ENCODE measurements around the gene FASTKD3. TPM values are rescaled to one million over a fixed set of nuclear protein-coding genes. Genes with fewer than 3 reads are reported as not detected.

The FASTKD3 gene
- total and polyA plus RNA-seq, 4 donors: 6.3 to 11.3 (median 9.5) TPM

DNA sequence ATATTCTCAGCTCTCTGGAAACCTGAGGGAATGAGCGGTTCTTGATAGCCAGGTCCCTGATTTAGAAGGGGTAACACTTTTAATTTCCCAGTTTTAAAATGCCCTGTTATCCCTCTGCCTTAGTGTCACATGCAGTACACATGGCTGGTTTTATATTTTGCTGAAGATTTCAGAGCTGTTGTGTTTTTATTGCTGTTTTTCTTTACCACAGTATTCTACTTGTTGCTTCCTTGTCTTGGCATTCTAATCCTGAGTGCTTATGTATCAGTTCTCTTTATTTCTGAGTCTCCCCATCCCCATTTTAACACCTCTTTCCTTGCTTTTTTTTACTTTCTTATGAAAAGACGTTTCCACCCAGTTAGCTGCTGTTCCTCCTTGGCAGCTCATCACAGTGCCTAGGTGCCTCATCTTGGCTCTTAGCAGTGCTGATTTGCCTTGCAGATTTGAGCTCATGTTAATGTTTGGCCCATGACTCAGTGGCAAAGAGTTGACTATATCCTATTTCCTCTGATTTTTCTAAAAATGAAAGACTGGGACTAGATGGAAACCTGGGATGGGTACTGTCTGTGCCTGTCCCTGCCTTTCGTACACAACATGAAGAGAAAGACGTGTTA is 3.8 kb upstream of the FASTKD3 start (continued):
- TF ChIP-seq, protein P1, sequence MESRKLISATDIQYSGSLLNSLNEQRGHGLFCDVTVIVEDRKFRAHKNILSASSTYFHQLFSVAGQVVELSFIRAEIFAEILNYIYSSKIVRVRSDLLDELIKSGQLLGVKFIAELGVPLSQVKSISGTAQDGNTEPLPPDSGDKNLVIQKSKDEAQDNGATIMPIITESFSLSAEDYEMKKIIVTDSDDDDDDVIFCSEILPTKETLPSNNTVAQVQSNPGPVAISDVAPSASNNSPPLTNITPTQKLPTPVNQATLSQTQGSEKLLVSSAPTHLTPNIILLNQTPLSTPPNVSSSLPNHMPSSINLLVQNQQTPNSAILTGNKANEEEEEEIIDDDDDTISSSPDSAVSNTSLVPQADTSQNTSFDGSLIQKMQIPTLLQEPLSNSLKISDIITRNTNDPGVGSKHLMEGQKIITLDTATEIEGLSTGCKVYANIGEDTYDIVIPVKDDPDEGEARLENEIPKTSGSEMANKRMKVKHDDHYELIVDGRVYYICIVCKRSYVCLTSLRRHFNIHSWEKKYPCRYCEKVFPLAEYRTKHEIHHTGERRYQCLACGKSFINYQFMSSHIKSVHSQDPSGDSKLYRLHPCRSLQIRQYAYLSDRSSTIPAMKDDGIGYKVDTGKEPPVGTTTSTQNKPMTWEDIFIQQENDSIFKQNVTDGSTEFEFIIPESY (IDR thresholded peaks at IDR 0.05): no peak
- TF ChIP-seq SP1 (IDR thresholded peaks at IDR 0.05) (no peak), ATF3 (IDR thresholded peaks at IDR 0.05) (no peak), FOXA1 (IDR thresholded peaks at IDR 0.05) (no peak), GABPA (IDR thresholded peaks at IDR 0.05 in 1 of 2, conservative IDR thresholded peaks at IDR 0.05 in 1 of 2) (no peak), HNF4A (conservative IDR thresholded peaks at IDR 0.05) (no peak), RXRA (IDR thresholded peaks at IDR 0.05) (no peak), NR2F2 (IDR thresholded peaks at IDR 0.05) (no peak), JUND (IDR thresholded peaks at IDR 0.05) (no peak)
- TF ChIP-seq, protein P2, sequence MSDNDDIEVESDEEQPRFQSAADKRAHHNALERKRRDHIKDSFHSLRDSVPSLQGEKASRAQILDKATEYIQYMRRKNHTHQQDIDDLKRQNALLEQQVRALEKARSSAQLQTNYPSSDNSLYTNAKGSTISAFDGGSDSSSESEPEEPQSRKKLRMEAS (IDR thresholded peaks at IDR 0.05): no peak

DNA sequence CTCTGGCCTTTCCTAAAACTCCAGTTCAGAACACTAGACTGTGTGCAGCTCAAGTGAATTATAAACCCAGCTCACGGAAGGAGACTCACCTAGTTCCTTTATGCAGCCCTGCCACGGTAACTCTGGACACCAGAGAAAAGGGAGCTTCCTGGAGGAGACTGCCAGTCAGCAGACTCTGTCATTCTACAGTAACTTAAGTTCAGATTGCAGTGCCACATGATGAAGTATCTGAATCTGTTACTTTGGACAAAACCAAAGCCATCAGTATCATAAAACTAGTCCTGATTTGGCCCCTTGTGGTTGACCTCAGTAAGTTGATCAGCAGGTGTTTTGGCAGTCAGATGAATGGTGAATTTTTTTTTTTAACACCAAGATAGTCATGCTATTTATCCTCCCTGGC is 2.8 kb upstream of the FASTKD3 start:
- peaks cover 1 to 37% (median 22%) of the 10 kb centered on the region in 4 donors for H3K4me1 ChIP-seq (ENCODE audit: control insufficient read depth in 4 of 4, insufficient read depth in 4 of 4, low read length in 3 of 4)
- WGBS: 74% methylated on average over 2 of the region's 2 CpGs

More for the DNA sequence above, 2.8 kb upstream of the FASTKD3 start:
- H3K27ac ChIP-seq (ENCODE audit: low read depth in 1 of 2, low read length in 2 of 2): no peak overlapping the region
- no peaks in the 10 kb centered on the region for H3K27me3 ChIP-seq (ENCODE audit: control insufficient read depth in 4 of 4, insufficient read depth in 4 of 4, low read length in 3 of 4)
- H3K4me3 ChIP-seq (ENCODE audit: low read depth in 1 of 3, low read length in 3 of 3): no peak overlapping the region
- TF ChIP-seq EGR1 (IDR thresholded peaks at IDR 0.05; ENCODE audit: low read depth in 2 of 2): no peak
- TF ChIP-seq, protein P2 (IDR thresholded peaks at IDR 0.05): no peak
- TF ChIP-seq JUND (IDR thresholded peaks at IDR 0.05): no peak
- TF ChIP-seq HNF4A (conservative IDR thresholded peaks at IDR 0.05): no peak
- no peak for TF ChIP-seq HNF4G (IDR thresholded peaks at IDR 0.05)
- TF ChIP-seq, protein P3, sequence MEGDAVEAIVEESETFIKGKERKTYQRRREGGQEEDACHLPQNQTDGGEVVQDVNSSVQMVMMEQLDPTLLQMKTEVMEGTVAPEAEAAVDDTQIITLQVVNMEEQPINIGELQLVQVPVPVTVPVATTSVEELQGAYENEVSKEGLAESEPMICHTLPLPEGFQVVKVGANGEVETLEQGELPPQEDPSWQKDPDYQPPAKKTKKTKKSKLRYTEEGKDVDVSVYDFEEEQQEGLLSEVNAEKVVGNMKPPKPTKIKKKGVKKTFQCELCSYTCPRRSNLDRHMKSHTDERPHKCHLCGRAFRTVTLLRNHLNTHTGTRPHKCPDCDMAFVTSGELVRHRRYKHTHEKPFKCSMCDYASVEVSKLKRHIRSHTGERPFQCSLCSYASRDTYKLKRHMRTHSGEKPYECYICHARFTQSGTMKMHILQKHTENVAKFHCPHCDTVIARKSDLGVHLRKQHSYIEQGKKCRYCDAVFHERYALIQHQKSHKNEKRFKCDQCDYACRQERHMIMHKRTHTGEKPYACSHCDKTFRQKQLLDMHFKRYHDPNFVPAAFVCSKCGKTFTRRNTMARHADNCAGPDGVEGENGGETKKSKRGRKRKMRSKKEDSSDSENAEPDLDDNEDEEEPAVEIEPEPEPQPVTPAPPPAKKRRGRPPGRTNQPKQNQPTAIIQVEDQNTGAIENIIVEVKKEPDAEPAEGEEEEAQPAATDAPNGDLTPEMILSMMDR (IDR thresholded peaks at IDR 0.05; ENCODE audit: low read depth, low read length, missing input control): no peak
- TF ChIP-seq NR2F2 (IDR thresholded peaks at IDR 0.05): no peak
- no peak for TF ChIP-seq RAD21 (IDR thresholded peaks at IDR 0.05)
- no peak for TF ChIP-seq GABPA (IDR thresholded peaks at IDR 0.05 in 1 of 2, conservative IDR thresholded peaks at IDR 0.05 in 1 of 2)
- TF ChIP-seq SP1 (IDR thresholded peaks at IDR 0.05): no peak
- TF ChIP-seq, protein P1 (IDR thresholded peaks at IDR 0.05): no peak
- TF ChIP-seq RXRA (IDR thresholded peaks at IDR 0.05): no peak
- TF ChIP-seq FOXA1 (IDR thresholded peaks at IDR 0.05): no peak
- TF ChIP-seq, protein P4, sequence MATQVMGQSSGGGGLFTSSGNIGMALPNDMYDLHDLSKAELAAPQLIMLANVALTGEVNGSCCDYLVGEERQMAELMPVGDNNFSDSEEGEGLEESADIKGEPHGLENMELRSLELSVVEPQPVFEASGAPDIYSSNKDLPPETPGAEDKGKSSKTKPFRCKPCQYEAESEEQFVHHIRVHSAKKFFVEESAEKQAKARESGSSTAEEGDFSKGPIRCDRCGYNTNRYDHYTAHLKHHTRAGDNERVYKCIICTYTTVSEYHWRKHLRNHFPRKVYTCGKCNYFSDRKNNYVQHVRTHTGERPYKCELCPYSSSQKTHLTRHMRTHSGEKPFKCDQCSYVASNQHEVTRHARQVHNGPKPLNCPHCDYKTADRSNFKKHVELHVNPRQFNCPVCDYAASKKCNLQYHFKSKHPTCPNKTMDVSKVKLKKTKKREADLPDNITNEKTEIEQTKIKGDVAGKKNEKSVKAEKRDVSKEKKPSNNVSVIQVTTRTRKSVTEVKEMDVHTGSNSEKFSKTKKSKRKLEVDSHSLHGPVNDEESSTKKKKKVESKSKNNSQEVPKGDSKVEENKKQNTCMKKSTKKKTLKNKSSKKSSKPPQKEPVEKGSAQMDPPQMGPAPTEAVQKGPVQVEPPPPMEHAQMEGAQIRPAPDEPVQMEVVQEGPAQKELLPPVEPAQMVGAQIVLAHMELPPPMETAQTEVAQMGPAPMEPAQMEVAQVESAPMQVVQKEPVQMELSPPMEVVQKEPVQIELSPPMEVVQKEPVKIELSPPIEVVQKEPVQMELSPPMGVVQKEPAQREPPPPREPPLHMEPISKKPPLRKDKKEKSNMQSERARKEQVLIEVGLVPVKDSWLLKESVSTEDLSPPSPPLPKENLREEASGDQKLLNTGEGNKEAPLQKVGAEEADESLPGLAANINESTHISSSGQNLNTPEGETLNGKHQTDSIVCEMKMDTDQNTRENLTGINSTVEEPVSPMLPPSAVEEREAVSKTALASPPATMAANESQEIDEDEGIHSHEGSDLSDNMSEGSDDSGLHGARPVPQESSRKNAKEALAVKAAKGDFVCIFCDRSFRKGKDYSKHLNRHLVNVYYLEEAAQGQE (IDR thresholded peaks at IDR 0.05): no peak
- TF ChIP-seq TAF1 (conservative IDR thresholded peaks at IDR 0.05): no peak
- no peak for TF ChIP-seq YY1 (IDR thresholded peaks at IDR 0.05)
- no peaks in the 10 kb centered on the region for H3K9me3 ChIP-seq (ENCODE audit: control insufficient read depth in 4 of 4, low read length in 3 of 4)
- no peak for DNase-seq (ENCODE audit: low spot score)
- no peak overlapping the region for H3K9ac ChIP-seq (ENCODE audit: low read depth in 1 of 2, low read length in 2 of 2)
- peaks cover 3 to 16% (median 14%) of the 10 kb centered on the region in 4 donors for H3K36me3 ChIP-seq (ENCODE audit: control insufficient read depth in 4 of 4, insufficient read depth in 3 of 4, low read depth in 1 of 4, low read length in 3 of 4)
